ENCODE data around the gene RPAIN. TPM values are rescaled to one million over a fixed set of nuclear protein-coding genes. Genes with fewer than 3 reads are reported as not detected.

Gene RPAIN, protein sequence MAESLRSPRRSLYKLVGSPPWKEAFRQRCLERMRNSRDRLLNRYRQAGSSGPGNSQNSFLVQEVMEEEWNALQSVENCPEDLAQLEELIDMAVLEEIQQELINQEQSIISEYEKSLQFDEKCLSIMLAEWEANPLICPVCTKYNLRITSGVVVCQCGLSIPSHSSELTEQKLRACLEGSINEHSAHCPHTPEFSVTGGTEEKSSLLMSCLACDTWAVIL
- 61.8 TPM for total RNA-seq

DNA sequence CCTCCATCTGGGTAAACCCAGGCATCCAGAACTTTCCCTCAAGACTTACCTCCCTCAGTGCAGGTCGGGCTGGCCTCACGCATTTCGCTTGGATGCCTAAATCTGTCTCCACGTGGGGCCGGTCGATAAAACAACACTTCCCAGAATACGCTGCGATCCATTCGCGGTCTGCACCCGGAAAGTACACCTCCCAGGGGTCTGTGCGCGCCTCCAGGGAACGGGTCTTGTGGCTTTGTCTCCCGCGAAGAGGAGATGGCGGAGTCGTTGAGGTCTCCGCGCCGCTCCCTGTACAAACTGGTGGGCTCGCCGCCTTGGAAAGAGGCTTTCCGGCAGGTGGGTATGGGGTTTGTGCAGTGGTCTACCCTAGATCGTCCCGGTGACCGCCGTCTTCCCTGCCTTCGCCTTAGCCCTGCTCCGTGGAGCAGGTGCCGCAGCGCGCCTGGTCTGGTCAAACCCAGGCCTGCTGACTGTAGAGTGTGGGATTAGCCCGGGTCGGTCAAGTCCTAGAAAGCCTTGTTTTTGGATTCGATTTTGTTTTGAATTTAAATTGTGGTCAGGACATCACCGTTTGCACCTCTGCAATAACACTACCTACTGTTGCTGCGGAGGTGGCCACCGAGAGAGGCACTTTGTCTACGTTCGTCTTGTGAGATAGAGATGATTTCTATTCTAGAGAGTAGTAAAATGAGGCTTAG, at the start of gene RPAIN:
Gene RPAIN, plus strand, starts transcription at position 224 of the 695 bp plus-strand sequence. Its CDS starts 29 bp downstream, at position 253.

DNA sequence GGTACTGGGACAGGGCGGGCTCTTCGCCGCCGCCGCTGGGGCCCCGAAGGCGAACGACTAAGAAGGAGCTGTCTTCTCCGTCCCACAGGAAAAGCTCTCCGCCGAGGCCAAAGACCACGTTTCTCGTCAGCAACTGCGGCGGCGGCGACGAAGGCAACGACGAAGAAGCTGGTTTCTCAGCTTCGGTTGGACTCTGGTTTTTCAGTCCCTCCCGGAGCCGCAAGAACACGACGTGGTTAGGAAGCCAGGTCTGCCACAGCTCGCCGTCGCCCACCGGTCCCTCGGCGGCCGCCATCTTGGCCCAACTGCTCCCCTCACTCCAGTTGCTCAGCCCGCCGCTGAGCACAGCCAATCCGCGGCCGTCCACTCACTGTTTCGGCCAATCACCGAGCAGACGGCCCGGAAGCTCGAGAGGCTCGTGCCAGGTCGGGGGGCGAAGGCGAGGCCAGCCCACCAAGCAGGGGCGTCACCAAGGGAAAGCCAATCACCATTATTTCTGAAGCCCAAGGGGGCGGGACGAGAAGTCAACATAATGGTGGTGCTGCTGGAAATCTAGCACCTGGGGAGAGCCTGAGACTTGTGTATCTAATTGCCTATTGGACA, 525 bp upstream of the RPAIN start, which contains the start of gene NUP88:
Gene NUP88, minus strand, starts transcription at position 307 of the 603 bp plus-strand sequence. Its CDS starts 12 bp downstream, at position 295.

GRCh38 chr17:5438716-5439445, 18.9 kb downstream of the RPAIN start, which contains the start of gene C1QBP:
C1QBP (minus strand) TSS chr17:5439155; CDS start chr17:5439073, 82 bp downstream.

Other genes starting within 250 kb of the RPAIN start
- 17.3 TPM for gene ZNF594, start 228.3 kb upstream of the RPAIN start, total RNA-seq
- 1.8 TPM for gene SCIMP, start 185.3 kb upstream of the RPAIN start, total RNA-seq
- 33.9 TPM for gene RABEP1, start 137.9 kb upstream of the RPAIN start, total RNA-seq
- 56.3 TPM for gene NUP88, start 520 bp upstream of the RPAIN start, total RNA-seq
- gene C1QBP, start 19.0 kb downstream of the RPAIN start, total RNA-seq = 92.0 TPM
- 16.3 TPM for gene DHX33, start 48.8 kb downstream of the RPAIN start, total RNA-seq
- 61.4 TPM for gene DERL2, start 66.0 kb downstream of the RPAIN start, total RNA-seq
- gene MIS12, start 66.4 kb downstream of the RPAIN start, total RNA-seq = 18.2 TPM
- gene NLRP1, start 164.3 kb downstream of the RPAIN start, total RNA-seq = 61.9 TPM

Data from metanephros (tissue), 1 donor.